ENCODE data around the gene SLC13A1. TPM values are rescaled to one million over a fixed set of nuclear protein-coding genes. Genes with fewer than 3 reads are reported as not detected.

The SLC13A1 gene
- total RNA-seq, 1 experiment from 2014 or later = not detected

GRCh38 chr7:123135960-123136359, 63.8 kb downstream of the SLC13A1 start:
- Histone ChIP-seq H3K4me1 (no peaks in the 10 kb centered on the region), H3K4me3 (ENCODE audit: low read depth, low read length) (no peak overlapping the region), H3K36me3 (ENCODE audit: control insufficient read depth, insufficient read depth, low read length) (no peaks in the 10 kb centered on the region), H3K27me3 (replicated peaks; ENCODE audit: control insufficient read depth, insufficient read depth, low read length) (no peaks in the 10 kb centered on the region), H3K9me3 (no peaks in the 10 kb centered on the region)
- DNase-seq = no peak
- H3K4me1 Mint-ChIP-seq (ENCODE audit: low read depth, unreplicated experiment) = no peaks in the 10 kb centered on the region
- no peaks in the 10 kb centered on the region for H3K9me3 Mint-ChIP-seq (ENCODE audit: unreplicated experiment)
- no peaks in the 10 kb centered on the region for H3K36me3 Mint-ChIP-seq (ENCODE audit: insufficient read depth, unreplicated experiment)
- intact Hi-C loops (cut with micrococcal nuclease; ENCODE audit: unreplicated experiment) = no loop called here
- no peak overlapping the region for H3K4me3 Mint-ChIP-seq (ENCODE audit: unreplicated experiment)
- CTCF ChIA-PET = no interaction called here
- POLR2A ChIA-PET = no interaction called here
- TF ChIP-seq, protein P1, sequence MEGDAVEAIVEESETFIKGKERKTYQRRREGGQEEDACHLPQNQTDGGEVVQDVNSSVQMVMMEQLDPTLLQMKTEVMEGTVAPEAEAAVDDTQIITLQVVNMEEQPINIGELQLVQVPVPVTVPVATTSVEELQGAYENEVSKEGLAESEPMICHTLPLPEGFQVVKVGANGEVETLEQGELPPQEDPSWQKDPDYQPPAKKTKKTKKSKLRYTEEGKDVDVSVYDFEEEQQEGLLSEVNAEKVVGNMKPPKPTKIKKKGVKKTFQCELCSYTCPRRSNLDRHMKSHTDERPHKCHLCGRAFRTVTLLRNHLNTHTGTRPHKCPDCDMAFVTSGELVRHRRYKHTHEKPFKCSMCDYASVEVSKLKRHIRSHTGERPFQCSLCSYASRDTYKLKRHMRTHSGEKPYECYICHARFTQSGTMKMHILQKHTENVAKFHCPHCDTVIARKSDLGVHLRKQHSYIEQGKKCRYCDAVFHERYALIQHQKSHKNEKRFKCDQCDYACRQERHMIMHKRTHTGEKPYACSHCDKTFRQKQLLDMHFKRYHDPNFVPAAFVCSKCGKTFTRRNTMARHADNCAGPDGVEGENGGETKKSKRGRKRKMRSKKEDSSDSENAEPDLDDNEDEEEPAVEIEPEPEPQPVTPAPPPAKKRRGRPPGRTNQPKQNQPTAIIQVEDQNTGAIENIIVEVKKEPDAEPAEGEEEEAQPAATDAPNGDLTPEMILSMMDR (IDR thresholded peaks at IDR 0.05; ENCODE audit: insufficient read depth in 1 of 2, low read depth in 1 of 2, low read length in 1 of 2, severe bottlenecking in 1 of 2, unreplicated experiment in 1 of 2) = no peak
- no peaks in the 10 kb centered on the region for H3K27me3 Mint-ChIP-seq (ENCODE audit: insufficient read depth, unreplicated experiment)
- no peak overlapping the region for H3K27ac Mint-ChIP-seq (ENCODE audit: unreplicated experiment)
- BruUV-seq (replicated peaks) = no TSS peak

DNA sequence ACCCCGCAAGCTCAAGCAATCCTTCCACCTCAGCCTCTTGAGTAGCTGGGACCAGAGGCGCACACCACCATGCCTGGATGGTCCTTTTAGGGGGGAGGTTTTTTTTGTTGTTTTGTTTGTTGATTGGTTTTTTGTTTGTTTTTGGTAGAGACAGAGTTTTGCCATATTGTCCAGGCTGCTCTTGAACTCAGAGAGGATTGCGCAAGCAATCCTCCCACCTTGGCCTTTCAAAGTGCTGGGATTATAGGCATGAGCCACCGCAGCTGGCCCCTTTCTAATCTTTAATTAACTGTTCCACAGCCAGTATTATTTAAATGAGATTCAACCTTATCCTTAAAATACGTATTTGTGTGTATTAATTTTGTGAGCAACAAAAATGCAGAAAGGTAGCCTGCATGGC, 65.8 kb downstream of the SLC13A1 start:
- no peaks in the 10 kb centered on the region for H3K9me3 Mint-ChIP-seq (ENCODE audit: unreplicated experiment)
- H3K27ac Mint-ChIP-seq (ENCODE audit: unreplicated experiment) = no peak overlapping the region
- no peaks in the 10 kb centered on the region for H3K27me3 ChIP-seq (replicated peaks; ENCODE audit: control insufficient read depth, insufficient read depth, low read length)
- ChIA-PET POLR2A (no interaction called here), CTCF (no interaction called here)
- intact Hi-C loops (cut with micrococcal nuclease; ENCODE audit: unreplicated experiment) = no loop called here
- no peaks in the 10 kb centered on the region for H3K9me3 ChIP-seq
- DNase-seq = no peak
- H3K27me3 Mint-ChIP-seq (ENCODE audit: insufficient read depth, unreplicated experiment) = no peaks in the 10 kb centered on the region
- H3K36me3 ChIP-seq (ENCODE audit: control insufficient read depth, insufficient read depth, low read length) = no peaks in the 10 kb centered on the region
- no peaks in the 10 kb centered on the region for H3K4me1 Mint-ChIP-seq (ENCODE audit: low read depth, unreplicated experiment)
- no peaks in the 10 kb centered on the region for H3K36me3 Mint-ChIP-seq (ENCODE audit: insufficient read depth, unreplicated experiment)
- H3K4me3 ChIP-seq (ENCODE audit: low read depth, low read length) = no peak overlapping the region
- no peak overlapping the region for H3K4me3 Mint-ChIP-seq (ENCODE audit: unreplicated experiment)
- no TSS peak for BruUV-seq (replicated peaks)
- H3K4me1 ChIP-seq = no peaks in the 10 kb centered on the region
- TF ChIP-seq, protein P1 (IDR thresholded peaks at IDR 0.05; ENCODE audit: insufficient read depth in 1 of 2, low read depth in 1 of 2, low read length in 1 of 2, severe bottlenecking in 1 of 2, unreplicated experiment in 1 of 2) = no peak

GRCh38 chr7:123131961-123132360, 67.8 kb downstream of the SLC13A1 start:
- Mint-ChIP-seq H3K9me3 (ENCODE audit: unreplicated experiment) (no peaks in the 10 kb centered on the region), H3K27me3 (ENCODE audit: insufficient read depth, unreplicated experiment) (no peaks in the 10 kb centered on the region), H3K4me3 (ENCODE audit: unreplicated experiment) (no peak overlapping the region), H3K4me1 (ENCODE audit: low read depth, unreplicated experiment) (no peaks in the 10 kb centered on the region), H3K36me3 (ENCODE audit: insufficient read depth, unreplicated experiment) (no peaks in the 10 kb centered on the region), H3K27ac (ENCODE audit: unreplicated experiment) (no peak overlapping the region)
- no peak for DNase-seq
- H3K36me3 ChIP-seq (ENCODE audit: control insufficient read depth, insufficient read depth, low read length) = no peaks in the 10 kb centered on the region
- TF ChIP-seq, protein P1 (IDR thresholded peaks at IDR 0.05; ENCODE audit: insufficient read depth in 1 of 2, low read depth in 1 of 2, low read length in 1 of 2, severe bottlenecking in 1 of 2, unreplicated experiment in 1 of 2) = no peak
- ChIA-PET CTCF (no interaction called here), POLR2A (no interaction called here)
- no TSS peak for BruUV-seq (replicated peaks)
- intact Hi-C loops (cut with micrococcal nuclease; ENCODE audit: unreplicated experiment) = no loop called here
- H3K27me3 ChIP-seq (replicated peaks; ENCODE audit: control insufficient read depth, insufficient read depth, low read length) = no peaks in the 10 kb centered on the region
- H3K4me1 ChIP-seq = no peaks in the 10 kb centered on the region
- no peak overlapping the region for H3K4me3 ChIP-seq (ENCODE audit: low read depth, low read length)
- H3K9me3 ChIP-seq = no peaks in the 10 kb centered on the region

Data from Caco-2 (cell line).